Endothelial cell of umbilical vein (primary cell): Measurements from ENCODE around the gene FAM151B. TPM values are rescaled to one million over a fixed set of nuclear protein-coding genes. Genes with fewer than 3 reads are reported as not detected.

Experiments
- polyA plus RNA-seq, 4 experiments: library from polyadenylated mRNA; depleted of rRNA in 3 of 4; stranded (reverse) in 3 of 4; unstranded in 1 of 4; fragments of >200 nt; gene quantifications; 2 replicates each; pipeline versions ENCODE4 v1.2.1 to v1.2.3, GENCODE V29; 2011 to 2012; ENCODE audit warnings: missing spikeins in 1 of 4
- total RNA-seq: library from RNA; stranded (reverse); gene quantifications from 2 replicates; pipeline ENCODE4 v1.2.3, GENCODE V29; 2021

The FAM151B gene
- total and polyA plus RNA-seq, 2 donors (not counting 3 experiments of a cell fraction or from before 2014, with no cell fraction given) = 0.91 to 2.6 TPM

Other genes starting within 250 kb of the FAM151B start
- 9.9 and 10.1 TPM in 2 replicates for gene SERINC5, start 232.1 kb upstream of the FAM151B start, total RNA-seq
- gene SERINC5, start 232.1 kb upstream of the FAM151B start, polyA plus RNA-seq = 2.6 and 3.2 TPM in 2 replicates
- not detected in 2 replicates for gene SPZ1, start 168.1 kb upstream of the FAM151B start, total RNA-seq
- gene SPZ1, start 168.1 kb upstream of the FAM151B start, polyA plus RNA-seq = not detected in 2 replicates
- 36.8 and 43.1 TPM in 2 replicates for gene ZFYVE16, start 80.0 kb upstream of the FAM151B start, total RNA-seq
- 3.6 and 5.1 TPM in 2 replicates for gene ZFYVE16, start 80.0 kb upstream of the FAM151B start, polyA plus RNA-seq
- gene ANKRD34B, start 82.2 kb downstream of the FAM151B start, total RNA-seq = not detected in 2 replicates
- not detected in 2 replicates for gene ANKRD34B, start 82.2 kb downstream of the FAM151B start, polyA plus RNA-seq
- 10.5 and 13.0 TPM in 2 replicates for gene MSH3, start 166.6 kb downstream of the FAM151B start, total RNA-seq
- 1.4 and 2.0 TPM in 2 replicates for gene MSH3, start 166.6 kb downstream of the FAM151B start, polyA plus RNA-seq
- 32.8 and 35.8 TPM in 2 replicates for gene DHFR, start 166.9 kb downstream of the FAM151B start, total RNA-seq
- gene DHFR, start 166.9 kb downstream of the FAM151B start, polyA plus RNA-seq = 11.4 and 17.6 TPM in 2 replicates